DMS153 (cell line): ENCODE results near the gene NUMBL.

ENCODE experiments used
- DNase-seq: peaks from one replicate; lab custom pipeline; 2025; lab: John Stamatoyannopoulos, UW

The NUMBL gene

DNA sequence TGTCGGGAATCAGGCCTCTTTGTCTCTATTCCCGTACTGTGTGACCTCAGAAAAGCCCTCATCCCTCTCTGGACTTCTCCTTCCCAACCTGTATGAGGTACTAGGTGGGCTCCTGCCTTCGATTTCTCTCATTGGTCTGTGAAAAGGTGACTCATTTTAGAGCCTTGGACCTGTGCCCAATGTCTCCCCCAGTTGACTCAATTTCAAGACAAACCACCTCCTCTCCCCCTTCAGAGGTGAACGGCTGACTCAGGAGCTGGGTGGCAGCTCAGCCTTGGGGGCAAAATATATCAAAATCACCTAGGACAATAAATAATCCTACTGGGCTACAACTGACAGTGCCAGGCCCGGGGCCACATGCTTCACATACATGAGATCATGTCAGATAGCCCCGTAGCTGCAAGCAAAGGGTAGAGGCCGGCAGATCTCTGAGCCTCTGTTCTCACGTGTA, 25.6 kb upstream of the NUMBL start:
- DNase-seq, result no peak

GRCh38 chr19:40714441-40715299, 24.2 kb upstream of the NUMBL start:
- peak; percentile 89 for DNase-seq

DNA sequence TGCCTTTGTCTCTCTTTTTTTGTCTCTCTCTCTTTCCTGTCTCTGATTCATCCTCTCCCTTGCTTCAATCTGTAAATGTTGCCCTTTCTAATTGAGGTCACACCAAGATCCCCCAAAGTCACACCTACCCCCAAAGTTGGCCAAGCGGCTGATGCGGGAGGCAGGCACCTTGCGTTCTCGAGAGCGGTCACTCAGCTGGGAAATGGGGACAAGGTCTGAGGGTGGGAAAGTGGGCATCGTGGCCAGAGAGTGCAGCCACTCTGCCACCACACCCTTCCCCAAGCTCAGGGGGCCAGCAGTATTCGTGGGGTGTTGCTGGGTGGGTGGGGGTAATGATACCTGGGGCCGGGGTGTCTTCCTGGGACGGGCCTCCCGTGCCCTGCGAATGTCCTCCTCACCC, 23.5 kb upstream of the NUMBL start:
- no peak for DNase-seq

- DNase-seq, result no peak
Observed at GRCh38 chr19:40709817-40710216, 19.4 kb upstream of the NUMBL start.

GRCh38 chr19:40707615-40708014, 17.2 kb upstream of the NUMBL start:
- no peak for DNase-seq

DNA sequence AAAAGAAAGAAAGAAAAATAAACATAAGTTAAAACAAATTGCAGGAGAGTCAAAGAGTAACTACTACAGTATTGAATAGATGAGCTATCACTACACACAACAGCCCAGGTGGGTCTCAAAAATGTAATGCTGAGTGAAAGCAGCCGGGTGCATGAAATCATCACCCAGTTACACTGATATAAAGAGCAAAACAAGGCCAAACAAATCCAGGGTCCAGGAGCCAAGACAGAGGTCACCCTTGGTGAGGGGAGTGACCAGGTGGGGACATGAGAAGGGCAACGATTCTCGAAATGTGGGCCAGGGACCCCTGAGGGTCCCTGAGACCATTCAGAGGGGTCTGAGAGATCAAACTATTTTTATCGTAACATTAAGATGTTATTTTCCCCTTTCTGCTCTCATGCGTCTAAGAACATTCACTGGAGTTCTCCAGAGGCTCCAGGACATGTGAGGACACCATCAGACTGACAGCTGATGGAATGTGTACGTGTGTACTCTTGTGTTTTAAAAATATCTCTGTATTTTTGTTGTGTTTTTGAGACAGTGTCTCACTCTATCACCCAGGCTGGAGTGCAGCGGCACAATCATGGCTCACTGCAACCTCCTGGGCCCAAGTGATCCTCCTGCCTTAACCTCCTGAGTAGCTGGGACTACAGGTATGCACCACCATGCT, 15.6 kb upstream of the NUMBL start:
- DNase-seq, result no peak

DNA sequence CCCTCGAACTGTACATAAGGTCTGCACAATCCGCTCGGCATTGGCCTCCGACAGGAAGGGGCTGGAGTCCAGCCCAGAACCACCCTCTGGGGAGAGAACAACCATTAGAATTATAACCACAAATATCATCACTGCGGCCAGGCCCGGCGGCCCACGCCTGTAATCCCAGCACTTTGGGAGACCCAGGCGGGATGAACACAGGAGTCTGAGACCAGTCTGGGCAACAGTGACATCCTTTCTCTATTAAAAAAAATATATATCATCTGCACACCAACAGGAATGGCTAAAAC, 14.9 kb upstream of the NUMBL start:
- no peak for DNase-seq

GRCh38 chr19:40704491-40705361, 14.3 kb upstream of the NUMBL start:
- DNase-seq, result no peak

DNA sequence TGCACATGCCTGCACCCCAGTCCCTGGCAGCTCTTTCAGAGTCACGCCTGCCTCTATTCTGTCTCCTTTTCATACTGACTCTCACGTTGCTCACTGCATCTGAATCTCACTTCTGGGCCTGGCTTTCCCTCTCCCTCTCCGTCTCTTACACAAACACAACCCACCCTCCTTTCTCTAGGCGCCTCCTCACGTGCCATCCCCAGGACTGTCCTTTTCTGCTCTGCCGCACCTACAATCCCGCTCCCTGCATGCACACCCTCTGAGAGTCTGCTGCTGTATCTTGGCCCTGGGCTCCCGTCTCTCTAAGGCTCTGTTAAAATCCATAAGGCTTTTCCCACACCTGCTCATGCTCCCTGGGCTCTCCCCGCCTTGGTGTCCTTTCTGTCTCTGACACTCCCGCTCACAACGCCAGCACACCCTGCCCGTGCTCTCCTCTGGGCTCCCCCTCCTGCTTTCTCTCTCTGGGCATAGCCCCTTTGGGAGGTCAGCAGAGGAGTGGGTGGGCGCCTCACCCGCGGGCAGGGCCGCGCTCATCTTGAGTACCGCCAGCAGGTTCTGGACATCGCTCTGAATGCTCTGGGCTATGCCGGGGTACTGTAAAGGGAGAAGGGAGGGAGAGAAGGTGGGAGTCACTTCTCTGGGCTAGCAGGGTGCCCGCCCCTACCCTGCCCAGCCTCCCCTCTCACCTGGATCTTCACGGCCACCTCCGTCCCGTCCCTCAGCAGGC, 12.7 kb upstream of the NUMBL start:
- no peak for DNase-seq

- DNase-seq, result no peak
Observed at GRCh38 chr19:40702337-40703012, 12.0 kb upstream of the NUMBL start.

DNA sequence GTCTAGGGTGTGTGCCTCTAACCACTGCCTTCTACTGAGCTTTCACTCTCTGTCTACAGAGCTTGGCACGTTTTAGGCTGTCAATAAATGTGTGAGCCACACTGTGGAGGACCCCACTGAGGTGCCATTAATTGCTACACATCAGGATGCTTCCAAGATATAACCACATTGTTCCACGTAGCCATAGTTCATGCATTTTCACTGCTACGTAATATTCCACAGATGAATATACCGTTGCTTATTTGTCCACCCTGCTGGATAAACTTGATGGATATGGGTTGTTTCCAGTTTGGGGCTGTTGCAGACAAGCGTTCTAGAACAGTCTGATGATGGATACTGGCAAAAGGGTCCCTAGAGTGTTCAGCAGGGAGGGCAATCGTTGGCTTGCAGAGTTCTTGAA, 11.3 kb upstream of the NUMBL start:
- DNase-seq, result no peak

GRCh38 chr19:40700083-40700482, 9.6 kb upstream of the NUMBL start:
- no peak for DNase-seq

GRCh38 chr19:40697007-40697406, 6.6 kb upstream of the NUMBL start:
- no peak for DNase-seq

DNA sequence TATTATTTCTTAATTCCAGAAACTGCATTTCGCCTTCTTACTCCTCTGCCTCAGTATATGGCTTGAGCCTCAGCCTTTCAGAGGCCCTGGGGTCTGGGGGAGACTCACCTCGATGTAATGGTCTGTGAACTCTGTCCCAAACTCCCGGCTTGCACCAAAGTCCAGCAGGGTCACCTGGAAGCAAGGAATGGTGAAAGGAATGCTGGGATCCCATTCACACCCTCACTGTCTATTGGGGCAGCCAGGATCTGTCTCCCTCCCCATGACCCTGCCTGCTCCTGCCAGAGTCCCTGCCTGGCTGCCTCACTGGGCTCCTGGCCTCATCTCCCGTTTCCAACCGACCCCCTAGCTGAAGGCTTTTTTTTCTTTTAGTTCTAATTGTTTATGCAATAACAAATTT, 5.4 kb upstream of the NUMBL start:
- no peak for DNase-seq

DNA sequence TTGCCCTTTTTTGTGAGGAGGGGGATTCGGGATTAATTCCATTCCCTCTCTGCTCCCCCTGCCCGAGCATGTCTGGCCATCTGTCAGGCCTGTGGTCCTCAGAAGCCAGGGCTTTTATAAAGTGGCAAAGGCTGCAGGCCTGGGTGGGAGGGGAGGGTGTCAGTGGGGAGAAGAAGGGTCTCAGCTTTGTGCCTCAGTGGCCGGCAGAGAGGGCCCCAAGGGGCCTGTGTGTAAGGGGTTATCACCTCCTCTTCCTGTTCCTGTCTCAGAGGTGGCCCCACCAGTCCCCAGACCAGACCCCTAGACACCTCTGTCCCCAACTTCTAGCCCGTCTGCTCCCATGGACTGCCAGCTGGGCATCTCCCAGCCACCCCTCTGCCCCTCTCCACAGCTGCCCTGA, 3.4 kb upstream of the NUMBL start:
- no peak for DNase-seq

- DNase-seq, result no peak
Observed at GRCh38 chr19:40693150-40693788, 2.8 kb upstream of the NUMBL start.

DNA sequence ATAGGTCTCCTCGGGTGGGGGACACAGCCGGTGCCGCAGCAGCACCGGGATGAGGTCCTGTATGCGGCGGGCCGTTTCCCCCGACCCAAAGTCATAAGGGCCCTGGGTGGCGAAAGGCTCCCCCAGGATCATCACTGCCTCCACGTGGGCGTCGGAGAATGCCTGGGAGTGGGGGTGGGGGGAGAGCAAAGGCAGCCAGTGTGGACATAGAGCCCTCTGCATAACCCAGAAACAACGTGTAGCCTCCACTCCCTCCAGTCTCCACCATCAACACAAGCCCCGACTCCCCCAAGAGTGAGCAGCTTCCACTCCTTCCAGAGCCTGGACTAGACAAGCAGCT, 1.7 kb upstream of the NUMBL start:
- no peak for DNase-seq

DNA sequence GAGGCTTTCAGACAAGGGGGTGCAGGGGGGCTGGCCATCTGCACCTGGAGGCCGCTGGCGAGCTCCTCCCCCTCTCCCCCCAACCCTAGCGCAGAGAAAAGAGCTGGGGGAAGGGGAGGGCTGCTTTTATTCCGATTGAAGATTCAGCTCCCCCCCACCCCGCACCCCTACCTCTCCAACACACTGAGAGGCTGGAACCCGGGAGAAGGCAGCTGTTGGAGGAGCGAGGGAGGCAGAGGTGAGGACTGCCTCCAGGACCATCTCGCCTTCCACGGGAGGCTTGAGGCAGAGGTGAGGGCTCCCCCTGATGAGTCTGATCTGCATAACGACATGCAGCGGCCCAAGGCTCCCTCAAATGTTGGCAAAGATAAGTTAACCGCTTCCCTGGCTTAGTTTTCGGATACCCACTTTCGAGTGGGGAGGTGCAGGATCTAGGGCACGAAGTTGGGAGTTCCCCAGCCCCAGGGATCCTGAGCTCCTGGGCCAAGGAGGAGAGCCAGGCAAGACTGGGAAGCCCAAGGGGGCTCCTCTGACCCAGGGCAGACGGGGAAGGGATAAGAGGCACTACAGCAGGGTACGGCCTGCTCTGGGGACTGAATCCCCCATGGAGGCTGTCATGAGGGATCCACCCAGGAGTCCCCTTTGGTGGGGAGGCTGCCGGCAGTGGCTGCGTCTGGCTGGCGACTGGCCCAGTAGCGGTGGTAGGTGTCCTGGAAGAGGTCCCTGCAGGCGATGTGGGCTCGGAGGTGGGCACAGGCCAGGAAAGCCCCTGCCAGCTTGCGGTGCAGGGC, 1.2 kb upstream of the NUMBL start:
- DNase-seq, result no peak

GRCh38 chr19:40690693-40691420, 406 bp upstream of the NUMBL start:
- DNase-seq, result peak; percentile 78
